Keratinocyte (primary cell): ENCODE measurements around the gene ZNF578.

Experiments
- CTCF ChIP-seq, 3 experiments: IDR thresholded peaks in 1 of 3; conservative IDR thresholded peaks in 1 of 3; optimal IDR thresholded peaks in 1 of 3; 2 replicates in 2 of 3; 3 replicates in 1 of 3; pipeline versions ENCODE3 to v1.5.1; 2011; ENCODE audit warnings: low read length in 3 of 3, mild to moderate bottlenecking in 3 of 3, moderate library complexity in 2 of 3, control low read depth in 1 of 3, inconsistent platforms in 1 of 3; ENCODE audit not compliant: insufficient read depth in 2 of 3; ENCODE audit errors: extremely low read depth in 1 of 3
- EZH2 ChIP-seq: IDR thresholded peaks from one replicate; pipeline ENCODE4 v1.6.1; 2012; ENCODE audit warnings: inconsistent platforms, mild to moderate bottlenecking, low read length, moderate library complexity

- TF ChIP-seq EZH2 (no peak), CTCF (optimal IDR thresholded peaks at IDR 0.05 in 1 of 3, IDR thresholded peaks at IDR 0.05 in 1 of 3, conservative IDR thresholded peaks at IDR 0.05 in 1 of 3; ENCODE audit: extremely low read depth in 1 of 3, insufficient read depth in 2 of 3, low read length in 3 of 3) (no peak)
Observed at GRCh38 chr19:52557231-52557995, 104.1 kb downstream of the ZNF578 start.
